Measurements from ENCODE around the gene CCDC102A.

The CCDC102A gene

DNA sequence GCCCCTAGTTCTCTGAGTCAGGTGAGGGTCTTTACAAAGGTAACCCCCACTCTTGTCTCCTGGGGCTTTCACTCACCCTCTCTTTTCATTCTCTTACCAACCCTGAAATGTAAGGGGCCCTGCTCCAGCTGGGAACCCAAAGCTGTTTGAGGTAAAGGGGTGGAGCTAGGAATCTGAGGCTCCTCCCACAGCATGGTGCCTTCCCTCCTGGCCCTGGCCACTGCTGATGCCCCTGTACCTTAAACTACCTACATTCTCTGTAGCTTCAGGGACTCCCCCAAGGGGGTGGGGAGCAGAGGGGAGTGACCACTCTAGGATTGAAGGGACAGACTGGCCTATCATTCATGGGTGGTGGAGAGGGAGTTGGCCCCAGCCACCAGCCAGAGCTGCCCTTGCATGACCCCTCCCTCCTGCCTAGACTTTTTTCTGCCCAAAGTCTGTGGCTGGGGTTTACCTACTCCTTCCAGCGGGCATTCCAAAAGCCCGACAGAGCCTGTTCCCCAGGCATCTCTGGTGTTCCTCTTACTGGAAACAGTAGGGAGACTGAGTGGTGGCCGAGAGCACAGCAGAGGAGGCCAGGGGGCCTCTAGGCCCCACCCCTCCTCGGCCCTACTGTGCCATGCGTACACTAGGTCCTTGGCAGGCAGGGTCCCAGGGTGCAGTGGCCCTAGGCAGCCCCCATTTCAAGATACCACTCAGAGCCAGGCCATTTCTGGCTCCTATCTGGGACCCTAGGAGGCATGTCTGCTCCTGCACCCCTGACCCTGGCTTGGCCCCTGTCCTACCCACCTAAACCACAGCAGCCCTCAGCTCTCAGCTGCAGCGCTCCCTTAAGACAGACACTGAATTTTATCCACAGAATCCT lies 59.6 kb downstream of the CCDC102A start:
- peak; percentile 22 for DNase-seq

DNA sequence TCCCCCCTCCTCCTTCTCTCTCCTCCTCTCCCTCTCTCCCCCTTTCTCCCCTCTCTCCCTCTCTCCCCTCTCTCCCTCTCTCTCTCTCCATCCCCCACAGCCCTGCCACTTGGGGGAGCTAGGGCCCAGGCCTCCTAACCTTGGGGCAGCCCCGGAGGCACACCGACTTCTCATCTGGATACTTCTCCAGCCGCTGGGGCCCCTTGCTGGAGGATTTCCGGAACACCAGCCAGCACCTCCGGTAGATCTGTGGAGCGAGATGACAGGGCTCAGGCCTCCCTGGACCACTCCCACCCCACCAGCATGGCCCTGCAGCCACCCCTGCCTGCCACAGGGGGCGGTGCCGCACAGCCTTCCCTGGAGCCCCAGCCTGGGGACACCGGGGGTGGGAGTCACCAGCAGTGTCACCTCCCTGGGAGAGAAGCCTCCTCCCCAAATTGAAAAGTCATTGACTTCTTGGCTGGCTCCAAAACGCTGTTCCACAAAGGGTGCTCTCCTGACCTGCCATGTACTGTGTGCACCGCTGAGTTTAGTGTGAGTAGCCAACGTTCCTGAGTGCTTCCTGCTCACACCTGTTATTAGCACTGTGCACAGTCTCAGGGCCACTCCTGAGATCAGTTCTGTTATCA lies 60.5 kb downstream of the CCDC102A start:
- DNase-seq: peak; percentile 86

DNA sequence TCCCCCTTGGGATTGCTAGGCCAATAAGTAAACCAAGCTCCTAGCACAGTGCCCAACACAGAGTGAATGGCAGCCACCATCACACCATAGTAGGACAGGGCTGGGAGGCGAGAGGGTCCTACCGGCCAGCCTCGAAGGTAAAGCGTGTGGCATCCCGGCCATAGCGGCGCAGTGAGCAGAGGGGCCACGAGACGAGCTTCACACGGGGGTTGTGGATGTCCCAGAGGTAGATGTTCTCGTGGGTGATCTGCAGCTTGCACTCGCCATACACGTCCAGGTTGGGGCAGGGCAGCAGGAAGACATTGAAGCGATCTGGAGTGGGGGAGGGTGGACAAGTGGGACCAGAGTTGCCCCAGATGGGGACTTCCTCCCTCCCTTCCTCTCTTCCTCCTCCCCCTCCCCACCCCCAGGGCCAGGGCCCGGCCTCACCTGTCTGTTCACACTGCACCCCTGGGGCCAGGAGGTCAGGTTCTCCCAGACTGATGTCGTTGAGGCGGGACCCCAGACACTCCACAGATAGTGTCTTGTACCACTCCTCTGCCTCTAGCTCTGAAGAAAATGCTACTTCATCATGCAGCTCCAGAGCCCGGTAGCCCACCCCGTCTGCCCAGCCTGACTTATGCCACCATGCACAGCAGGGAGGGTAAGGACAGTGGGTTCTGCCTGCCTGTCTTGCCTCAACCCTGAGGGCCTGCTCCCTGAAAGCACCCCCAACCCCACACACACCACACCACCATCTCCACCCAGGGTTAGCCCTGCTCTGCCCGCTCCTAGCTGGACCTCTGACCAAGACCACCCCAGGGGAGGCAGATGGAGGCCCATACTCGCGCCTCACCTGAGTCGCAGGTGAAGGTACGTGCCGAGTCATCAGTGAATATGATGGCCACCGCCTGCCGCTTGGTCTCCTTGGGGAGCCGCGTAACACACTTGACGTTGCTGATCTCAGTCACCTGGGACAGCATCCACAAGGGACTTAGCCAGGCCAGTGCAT lies 61.4 kb downstream of the CCDC102A start:
- DNase-seq: no peak

DNA sequence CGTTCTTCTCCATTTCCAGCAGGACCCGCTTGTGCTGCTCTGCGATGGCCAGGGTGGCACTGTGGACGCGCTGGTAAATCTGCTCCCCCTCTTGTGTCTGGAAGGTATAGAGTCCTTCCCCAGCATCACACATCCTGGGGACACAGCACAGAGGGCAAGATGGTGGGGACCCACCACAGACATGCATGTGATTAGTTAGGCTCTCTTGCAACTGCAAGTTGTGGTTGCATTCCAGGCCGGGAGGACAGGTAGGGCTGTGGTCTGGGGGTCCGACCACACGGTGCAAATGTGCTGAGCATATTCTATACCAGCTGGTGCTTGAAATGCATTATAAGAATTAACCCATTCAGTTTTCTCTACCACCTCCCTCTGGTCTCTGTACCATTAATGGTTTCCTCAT lies 62.5 kb downstream of the CCDC102A start:
- no peak for DNase-seq

DNA sequence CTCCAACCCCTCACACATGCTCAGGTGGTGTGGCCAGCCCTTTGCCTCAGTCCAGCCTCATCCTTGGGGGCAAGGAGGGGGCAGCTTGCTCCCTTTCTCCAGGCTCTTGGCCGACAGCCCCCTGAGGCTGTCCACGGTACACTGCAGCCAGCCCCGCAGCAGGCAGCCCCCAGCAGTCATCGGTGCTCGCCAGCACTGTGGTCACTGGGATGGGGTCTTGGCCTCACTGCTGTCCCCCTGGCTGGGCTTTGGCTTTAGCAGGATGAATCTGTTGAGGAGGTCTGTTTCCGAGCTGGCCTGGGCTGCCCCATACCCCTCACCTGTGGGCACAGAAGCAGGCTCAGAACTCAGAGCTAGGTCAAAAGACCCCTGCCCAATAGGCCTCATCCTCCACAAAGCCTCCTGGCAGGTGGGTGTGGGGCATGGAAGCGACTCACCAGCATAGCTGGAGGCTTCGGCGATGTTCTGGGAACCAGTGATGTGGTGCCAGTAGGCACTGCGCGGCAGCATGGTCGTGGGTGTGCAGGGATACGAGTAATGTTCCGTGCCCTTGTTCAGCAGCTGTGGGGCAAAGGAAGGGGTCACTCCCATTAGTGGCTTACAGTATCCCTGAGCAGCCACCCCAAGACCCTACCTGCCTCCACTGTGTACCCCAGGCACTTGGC lies 63.1 kb downstream of the CCDC102A start:
- no peak for DNase-seq

DNA sequence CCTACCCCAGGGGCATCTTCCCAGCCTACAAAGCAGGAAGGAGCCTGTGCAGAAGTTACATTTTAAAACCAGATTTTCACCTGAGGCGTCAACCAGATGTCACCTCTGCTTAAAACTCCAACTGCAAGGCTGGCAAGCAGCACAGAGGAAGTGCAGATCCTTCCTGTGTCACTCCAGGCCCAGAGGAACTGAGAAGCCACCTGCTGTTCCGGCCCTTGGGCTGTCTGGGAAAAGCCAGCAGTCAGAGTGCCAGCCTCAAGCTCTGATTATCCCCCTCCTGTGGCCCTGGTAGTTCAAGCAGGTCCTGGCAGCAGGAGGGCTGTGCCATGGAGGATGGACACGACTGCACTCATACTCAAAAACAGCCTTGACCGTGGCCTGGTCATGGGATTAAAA lies 63.7 kb downstream of the CCDC102A start:
- DNase-seq: peak; percentile 14

DNA sequence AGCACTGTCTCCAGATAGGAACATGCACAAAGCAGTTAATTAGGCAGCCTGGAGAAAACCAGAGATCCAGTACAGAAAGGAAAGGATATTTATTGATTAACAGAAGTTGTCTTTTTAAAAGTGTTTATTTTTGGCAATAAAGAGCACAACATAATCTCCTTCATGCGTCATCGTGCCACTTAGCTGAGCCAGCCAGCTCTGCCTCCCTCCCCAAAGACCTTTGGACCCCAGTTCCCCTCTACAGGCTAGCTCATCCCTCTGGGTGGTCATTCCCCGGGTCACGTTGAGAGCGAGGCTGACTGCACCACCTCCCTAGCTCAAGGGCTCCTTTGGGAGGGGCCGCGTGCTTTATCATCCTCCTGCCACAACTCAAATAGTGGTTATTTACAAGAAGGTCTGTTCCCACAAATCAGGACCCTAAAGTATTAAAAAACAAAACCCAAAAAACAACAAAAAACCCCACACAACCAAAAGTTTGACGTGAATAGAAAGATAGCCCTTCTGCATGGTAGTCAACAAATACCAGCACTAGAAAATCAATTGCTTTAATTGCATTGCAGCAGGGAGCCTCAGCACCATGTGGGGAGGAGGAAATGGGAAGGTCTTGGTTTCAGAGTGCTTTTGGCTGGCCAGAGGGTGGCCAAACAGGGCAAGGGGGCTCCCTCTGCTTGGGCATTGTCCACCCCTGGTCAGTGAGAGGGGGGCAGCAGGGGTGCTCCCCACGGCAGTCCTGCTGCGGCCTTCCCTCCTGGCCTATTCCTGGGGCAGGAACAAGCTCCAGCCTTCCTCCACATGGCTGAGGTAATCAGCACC lies 64.3 kb downstream of the CCDC102A start:
- no peak for DNase-seq

DNA sequence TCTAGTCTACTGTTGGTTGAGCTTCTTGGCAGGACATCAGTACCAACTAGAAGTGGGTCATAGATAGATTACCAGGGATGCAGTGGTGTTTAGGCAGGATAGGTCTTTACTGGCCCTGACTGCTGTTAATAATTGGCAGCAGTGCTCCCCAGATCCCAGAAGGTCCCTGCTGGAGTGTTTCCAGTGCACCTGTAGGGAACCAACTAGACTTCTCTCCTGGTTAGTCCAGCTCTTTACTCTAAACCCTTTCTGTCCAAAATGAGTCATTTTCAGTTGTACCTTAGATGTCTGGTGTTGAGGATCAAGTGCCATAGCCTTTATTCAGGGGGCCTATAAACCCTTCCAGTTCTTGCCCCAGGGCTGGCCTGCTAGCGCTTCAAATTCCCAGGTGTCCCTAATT lies 65.2 kb downstream of the CCDC102A start:
- no peak for DNase-seq

DNA sequence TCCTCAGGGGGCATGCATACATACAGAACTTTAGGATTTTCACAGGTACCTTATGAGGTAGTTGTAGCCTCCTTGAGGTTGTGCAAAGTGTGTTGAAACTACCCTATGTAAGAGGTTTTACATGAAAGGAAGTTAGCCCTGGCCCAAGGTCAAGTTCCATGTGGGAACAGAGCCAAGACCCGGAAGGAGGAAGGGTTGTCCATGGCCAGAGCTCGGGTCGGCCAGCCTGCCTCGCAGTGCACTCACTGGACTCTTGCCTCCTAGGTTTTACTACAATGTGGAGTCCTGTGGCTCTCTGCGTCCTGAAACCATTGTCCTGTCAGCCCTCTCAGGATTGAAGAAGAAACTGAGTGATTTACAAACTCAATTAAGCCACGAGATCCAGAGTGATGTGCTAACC lies 65.7 kb downstream of the CCDC102A start:
- no peak for DNase-seq

DNA sequence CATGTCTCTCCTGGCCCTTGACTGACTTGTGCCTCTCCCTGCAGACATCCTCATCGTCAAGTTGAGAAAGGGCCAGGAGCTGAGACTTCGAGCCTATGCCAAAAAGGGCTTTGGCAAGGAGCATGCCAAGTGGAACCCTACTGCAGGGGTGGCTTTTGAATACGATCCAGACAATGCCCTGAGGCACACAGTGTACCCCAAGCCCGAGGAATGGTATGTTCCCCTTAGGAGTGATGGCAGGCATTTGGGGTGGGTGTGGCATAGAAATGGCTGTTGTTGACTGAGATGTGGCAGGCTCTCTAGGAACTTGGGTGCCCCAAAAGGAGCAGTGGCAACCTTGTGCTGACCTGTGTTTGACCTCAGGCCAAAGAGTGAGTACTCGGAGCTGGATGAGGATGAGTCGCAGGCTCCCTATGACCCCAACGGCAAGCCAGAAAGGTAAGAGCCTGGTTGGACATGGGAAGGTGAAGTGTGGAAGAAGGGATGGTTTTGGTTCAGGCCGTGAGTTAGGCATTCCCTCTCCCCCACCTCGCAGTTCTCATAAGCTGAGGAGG lies 66.4 kb downstream of the CCDC102A start:
- no peak for DNase-seq

DNA sequence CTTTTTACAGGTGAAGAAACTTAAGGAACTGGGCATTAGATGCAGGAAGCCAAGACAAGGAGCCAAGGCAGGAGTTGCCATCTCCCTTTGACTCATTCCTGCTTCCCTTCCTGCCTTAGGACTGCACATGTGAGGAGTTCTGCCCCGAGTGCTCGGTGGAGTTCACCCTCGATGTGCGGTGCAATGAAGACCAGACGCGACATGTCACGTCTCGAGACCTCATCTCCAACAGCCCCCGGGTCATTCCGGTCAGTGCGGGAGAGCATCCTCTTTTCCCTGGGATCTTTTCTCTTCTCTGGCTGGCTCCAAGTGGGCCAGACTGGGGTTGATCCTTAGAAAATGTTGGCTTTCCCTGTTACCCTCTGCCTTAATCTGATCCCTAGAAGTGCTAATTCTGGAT lies 67.3 kb downstream of the CCDC102A start:
- DNase-seq: no peak

DNA sequence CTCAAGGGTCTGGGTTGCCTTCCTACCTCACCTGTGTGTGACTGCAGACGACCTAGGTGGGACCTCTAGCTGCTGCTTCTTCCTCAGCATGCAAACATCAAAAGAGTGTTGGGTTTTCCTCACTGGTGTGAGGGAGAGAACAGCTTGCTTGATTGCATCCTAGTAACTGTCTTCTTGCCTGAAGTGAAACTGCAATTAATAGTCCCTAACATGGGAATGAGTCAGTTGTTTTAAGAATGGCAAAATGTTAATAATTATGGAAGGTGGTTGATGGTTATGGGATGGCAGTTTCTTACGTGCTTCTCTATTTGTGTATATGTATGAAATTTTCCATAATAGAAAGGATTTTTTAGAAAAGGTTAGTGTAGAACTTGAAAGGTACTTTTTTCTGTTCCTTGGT lies 68.0 kb downstream of the CCDC102A start:
- DNase-seq: no peak

DNA sequence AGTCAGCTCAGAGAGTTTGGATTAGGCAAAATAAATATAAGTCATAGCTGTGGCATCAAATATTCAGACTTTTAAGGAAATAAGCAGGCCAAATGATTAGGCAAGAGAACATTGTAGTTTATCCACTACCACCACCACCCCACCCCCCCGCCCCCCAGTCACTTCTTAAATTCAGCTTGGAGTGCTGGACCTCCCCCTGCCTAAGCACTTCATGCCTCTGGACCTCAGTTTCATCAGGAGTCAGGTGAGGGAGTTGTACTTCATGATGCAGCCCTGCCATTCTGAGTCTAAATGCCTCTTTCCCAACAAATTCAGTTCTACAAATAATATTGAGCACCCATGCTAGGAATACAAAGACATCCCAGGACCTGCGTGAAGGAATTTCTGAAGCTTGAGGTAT lies 71.8 kb downstream of the CCDC102A start:
- DNase-seq: no peak

DNA sequence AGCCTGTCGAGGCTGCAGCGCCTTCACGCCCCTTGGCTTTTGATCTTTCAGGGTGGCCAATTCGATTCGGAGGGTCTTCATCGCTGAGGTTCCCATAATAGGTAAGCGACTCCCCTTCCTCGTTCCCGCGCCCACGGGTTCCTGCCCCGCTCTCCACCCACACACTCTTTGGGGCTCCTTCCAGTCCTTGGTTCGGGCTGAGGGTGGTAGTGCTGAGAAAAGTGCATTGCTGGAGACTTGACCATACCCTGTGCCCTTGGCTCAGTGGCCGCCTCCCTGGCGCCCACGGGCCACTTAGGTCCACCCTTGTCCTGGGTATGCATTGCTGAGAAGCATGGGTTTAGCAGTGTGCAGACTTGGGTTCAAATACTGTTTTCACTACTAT lies 73.4 kb downstream of the CCDC102A start:
- DNase-seq: peak; percentile 19

DNA sequence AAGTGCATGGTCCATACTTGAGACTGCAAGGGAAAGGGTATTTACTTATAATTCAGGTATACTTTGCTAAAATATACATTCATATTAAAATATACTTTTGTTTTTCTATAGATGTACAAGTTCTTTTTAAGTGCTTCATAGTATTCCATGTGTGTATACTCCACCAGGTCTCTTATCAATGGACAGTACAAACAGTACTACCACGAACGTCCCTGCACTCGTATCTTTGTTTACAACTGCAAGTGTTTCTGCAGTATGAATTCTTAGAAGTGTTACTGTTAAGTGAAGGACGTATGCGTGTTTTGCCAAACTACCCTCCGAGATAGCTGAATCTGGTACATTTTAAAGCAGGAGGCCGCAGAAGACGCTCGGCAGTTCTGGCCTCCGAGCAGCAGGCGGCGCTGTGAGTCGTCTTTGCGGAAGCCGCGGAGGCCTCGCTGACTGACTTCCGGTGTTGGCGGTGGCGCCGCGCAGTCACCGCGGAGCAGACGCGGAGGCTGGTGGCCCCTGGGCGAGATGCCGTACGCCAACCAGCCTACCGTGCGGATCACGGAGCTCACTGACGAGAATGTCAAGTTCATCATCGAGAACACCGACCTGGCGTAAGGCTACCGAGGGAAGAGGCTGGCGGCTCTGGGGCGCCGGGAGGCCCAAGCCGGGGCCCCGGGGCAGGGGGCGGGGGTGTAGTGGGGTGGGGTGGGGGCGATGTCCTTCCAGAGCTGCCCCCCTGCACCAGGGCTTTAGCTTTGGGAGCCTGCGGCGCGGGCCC lies 74.0 kb downstream of the CCDC102A start, which contains the start of gene POLR2C:
Gene POLR2C, plus strand, starts transcription at position 471 of the 769 bp plus-strand sequence. Its CDS starts 46 bp downstream, at position 517.
- peak; percentile 85 for DNase-seq
